AG20443 (cell line): ENCODE data around the gene ITPKC.
A peak's percentile ranks its signal among the peaks of the same experiment; 100 is the strongest.

Source experiments
- DNase-seq: peaks from one replicate; pipeline ENCODE4 v3.0.0; 2012; ENCODE audit warnings: low spot score, mixed read lengths

Gene ITPKC

GRCh38 chr19:40690693-40691420 lies 26.1 kb upstream of the ITPKC start:
- DNase-seq: peak; percentile 98

DNA sequence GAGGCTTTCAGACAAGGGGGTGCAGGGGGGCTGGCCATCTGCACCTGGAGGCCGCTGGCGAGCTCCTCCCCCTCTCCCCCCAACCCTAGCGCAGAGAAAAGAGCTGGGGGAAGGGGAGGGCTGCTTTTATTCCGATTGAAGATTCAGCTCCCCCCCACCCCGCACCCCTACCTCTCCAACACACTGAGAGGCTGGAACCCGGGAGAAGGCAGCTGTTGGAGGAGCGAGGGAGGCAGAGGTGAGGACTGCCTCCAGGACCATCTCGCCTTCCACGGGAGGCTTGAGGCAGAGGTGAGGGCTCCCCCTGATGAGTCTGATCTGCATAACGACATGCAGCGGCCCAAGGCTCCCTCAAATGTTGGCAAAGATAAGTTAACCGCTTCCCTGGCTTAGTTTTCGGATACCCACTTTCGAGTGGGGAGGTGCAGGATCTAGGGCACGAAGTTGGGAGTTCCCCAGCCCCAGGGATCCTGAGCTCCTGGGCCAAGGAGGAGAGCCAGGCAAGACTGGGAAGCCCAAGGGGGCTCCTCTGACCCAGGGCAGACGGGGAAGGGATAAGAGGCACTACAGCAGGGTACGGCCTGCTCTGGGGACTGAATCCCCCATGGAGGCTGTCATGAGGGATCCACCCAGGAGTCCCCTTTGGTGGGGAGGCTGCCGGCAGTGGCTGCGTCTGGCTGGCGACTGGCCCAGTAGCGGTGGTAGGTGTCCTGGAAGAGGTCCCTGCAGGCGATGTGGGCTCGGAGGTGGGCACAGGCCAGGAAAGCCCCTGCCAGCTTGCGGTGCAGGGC lies 25.3 kb upstream of the ITPKC start:
- no peak for DNase-seq

- DNase-seq: no peak
These were observed 24.7 kb upstream of the ITPKC start for GRCh38 chr19:40692212-40692551.

DNA sequence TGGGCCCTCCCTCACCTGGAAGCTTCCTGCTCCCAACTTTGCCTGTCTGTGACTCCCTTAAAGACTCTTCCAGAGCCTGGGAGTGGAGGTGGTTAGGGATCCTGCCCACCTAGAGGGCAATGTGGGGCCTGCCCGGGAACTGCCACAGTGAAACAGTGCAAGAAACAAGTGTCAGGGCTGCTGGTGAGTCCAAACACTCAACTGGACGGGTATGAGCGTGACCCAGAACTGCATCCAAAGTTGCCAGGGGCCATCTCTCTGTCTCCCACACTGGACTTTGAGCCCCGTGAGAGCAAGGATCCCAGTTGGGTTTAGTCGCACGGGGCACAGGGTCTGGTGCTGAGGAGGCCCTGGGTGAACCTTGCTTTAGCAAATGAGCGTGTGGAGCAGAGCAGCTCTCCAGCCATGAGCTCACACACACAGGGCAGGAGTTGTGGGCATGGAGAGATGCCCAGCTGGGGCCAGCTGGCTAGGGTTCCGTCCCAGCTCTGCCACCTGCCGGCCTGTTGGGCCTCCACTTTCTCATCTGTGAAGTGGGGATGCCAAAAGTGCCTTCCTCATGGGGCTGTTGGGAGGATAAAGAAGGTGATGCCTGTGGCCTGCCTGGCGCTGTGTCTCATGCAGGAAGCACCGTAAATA lies 23.6 kb upstream of the ITPKC start:
- no peak for DNase-seq

DNA sequence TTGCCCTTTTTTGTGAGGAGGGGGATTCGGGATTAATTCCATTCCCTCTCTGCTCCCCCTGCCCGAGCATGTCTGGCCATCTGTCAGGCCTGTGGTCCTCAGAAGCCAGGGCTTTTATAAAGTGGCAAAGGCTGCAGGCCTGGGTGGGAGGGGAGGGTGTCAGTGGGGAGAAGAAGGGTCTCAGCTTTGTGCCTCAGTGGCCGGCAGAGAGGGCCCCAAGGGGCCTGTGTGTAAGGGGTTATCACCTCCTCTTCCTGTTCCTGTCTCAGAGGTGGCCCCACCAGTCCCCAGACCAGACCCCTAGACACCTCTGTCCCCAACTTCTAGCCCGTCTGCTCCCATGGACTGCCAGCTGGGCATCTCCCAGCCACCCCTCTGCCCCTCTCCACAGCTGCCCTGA lies 23.0 kb upstream of the ITPKC start:
- no peak for DNase-seq

- DNase-seq: no peak
These were observed 21.0 kb upstream of the ITPKC start for GRCh38 chr19:40695881-40696280.

- no peak for DNase-seq
These were observed 19.9 kb upstream of the ITPKC start for GRCh38 chr19:40697007-40697406.

DNA sequence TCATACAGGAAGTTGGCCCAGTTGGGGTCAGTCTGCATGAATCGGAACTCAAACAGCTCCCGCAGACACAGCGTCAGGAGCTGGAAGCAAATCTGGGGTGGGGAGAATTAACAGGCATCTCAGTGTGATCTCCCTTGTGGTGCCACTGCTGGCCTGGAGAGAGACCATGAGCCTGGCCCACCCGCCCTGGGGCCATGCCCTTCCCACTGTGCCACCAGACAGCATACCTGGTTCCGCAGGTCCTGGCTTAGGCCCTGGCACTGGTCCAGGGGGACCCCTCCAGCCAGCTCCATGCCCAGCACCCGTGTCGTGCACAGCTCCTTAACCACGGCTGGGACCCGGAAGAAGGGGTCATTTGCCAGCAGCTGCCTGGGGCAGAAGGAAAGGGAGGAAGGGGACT lies 16.8 kb upstream of the ITPKC start:
- no peak for DNase-seq

- no peak for DNase-seq
These were observed 15.2 kb upstream of the ITPKC start for GRCh38 chr19:40701758-40702157.

DNA sequence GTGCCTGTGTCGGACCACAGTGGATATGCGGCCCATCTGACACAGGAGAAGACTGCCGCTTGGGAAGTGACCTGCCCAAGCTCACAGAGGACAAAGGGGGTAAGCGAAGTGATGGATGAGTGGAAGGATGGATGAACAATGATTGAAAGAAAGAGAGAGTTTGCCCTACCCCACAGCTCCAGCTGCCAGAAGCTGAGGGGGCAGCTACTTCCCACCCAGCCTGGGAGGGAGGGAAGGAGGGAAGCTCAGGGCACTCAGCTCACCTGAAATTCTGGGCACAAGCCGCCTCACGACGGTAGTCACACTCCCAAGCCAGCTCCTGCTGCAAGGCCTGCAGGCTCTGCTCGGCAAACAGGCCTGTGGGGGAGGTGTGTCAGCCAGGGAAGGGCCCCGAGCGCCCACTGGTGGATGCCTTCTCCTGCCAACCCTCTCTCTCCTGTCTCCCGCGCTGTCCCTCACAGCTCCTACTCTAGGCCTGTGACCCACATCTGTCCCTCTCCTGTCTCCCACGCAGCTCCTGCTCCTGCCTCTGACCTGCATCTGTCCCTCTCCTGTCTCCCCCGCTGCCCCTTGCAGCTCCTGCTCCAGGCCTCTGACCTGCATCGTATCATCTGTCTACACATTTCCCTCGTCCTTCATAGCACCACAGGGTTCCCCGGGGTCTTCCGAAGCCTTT lies 14.4 kb upstream of the ITPKC start:
- DNase-seq: peak; percentile 58

- DNase-seq: no peak
These were observed 13.7 kb upstream of the ITPKC start for GRCh38 chr19:40703029-40703755.

GRCh38 chr19:40704491-40705361 lies 12.2 kb upstream of the ITPKC start:
- no peak for DNase-seq

DNA sequence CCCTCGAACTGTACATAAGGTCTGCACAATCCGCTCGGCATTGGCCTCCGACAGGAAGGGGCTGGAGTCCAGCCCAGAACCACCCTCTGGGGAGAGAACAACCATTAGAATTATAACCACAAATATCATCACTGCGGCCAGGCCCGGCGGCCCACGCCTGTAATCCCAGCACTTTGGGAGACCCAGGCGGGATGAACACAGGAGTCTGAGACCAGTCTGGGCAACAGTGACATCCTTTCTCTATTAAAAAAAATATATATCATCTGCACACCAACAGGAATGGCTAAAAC lies 11.6 kb upstream of the ITPKC start:
- no peak for DNase-seq

DNA sequence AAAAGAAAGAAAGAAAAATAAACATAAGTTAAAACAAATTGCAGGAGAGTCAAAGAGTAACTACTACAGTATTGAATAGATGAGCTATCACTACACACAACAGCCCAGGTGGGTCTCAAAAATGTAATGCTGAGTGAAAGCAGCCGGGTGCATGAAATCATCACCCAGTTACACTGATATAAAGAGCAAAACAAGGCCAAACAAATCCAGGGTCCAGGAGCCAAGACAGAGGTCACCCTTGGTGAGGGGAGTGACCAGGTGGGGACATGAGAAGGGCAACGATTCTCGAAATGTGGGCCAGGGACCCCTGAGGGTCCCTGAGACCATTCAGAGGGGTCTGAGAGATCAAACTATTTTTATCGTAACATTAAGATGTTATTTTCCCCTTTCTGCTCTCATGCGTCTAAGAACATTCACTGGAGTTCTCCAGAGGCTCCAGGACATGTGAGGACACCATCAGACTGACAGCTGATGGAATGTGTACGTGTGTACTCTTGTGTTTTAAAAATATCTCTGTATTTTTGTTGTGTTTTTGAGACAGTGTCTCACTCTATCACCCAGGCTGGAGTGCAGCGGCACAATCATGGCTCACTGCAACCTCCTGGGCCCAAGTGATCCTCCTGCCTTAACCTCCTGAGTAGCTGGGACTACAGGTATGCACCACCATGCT lies 10.8 kb upstream of the ITPKC start:
- DNase-seq: no peak

GRCh38 chr19:40707615-40708014 lies 9.3 kb upstream of the ITPKC start:
- no peak for DNase-seq

DNA sequence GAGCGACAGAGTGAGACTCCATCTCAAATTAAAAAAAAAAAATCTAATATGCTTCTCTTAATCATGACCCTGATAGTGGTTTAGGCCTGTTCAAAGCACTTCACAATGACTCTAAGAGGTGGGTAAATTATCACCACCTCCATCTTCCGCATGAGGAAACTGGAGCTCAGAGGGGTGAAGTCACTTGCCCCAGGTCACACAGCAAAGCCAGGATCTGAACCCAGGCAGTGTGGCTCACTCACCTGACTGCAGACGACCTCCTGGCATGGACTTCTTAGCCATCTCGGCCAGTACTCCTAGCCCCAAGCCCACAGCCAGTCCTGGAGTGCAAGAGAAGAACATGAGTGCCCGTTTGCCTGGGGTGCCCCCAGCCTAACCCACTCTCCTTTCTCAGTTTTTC lies 7.1 kb upstream of the ITPKC start:
- no peak for DNase-seq

- no peak for DNase-seq
These were observed 3.0 kb upstream of the ITPKC start for GRCh38 chr19:40713939-40714338.

DNA sequence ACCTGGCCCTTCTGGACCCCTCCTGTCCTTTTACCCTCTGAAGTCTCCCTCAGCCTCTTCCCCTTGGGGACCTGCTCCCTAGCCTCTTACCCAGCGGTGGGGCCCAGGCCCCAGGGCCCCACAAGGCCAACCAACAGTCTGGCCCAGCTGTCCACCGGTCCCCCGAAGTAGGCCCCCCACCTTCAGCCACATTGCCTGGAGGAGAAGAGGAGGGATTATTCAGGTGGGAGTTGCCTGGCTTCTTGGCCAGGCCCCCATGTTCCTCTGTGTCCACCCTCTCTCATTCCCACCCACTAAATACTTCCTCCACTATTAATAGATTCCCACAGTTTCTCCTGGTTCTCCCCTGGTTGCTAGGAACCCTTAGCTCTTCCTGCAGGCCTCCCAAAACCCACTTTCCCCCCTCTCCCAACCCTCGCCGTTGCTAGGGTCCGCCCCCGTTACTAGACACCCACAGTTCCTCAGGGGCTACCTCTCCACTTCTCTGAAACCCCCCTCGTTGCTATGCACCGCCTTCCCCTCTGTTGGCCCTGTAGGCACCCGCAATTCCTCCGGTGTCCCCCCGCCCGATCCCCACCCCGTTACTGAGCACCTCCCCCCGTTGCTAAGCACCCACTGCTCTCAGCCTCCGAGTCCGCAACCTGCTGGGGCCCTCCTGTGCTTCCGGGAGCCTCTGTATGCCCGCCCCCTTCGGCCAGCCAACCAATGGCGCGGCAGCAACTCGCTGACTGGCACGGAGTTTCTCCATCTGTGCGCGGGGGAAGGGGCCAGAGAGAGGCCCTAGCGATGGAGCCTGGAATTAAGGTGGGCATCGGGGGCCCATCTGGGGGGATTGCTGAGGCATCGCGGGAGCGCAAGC lies 2.2 kb upstream of the ITPKC start:
- DNase-seq: peak; percentile 94

- no peak for DNase-seq
These were observed 856 bp upstream of the ITPKC start for GRCh38 chr19:40716031-40716481.
